Measurements from ENCODE around the gene CACNA1B.

Gene CACNA1B

GRCh38 chr9:138011951-138012500 lies 134.4 kb downstream of the CACNA1B start:
- H3K9me3 ChIP-seq (replicated peaks; ENCODE audit: insufficient read depth, low read length), result no peaks in the 10 kb centered on the region
- H3K9ac ChIP-seq (ENCODE audit: low read length), result no peak overlapping the region
- peaks cover 90% of the 10 kb centered on the region for H3K27me3 ChIP-seq (replicated peaks; ENCODE audit: insufficient read depth, low read length)
- no peak overlapping the region for H2AFZ ChIP-seq (ENCODE audit: low read length)
- no peaks in the 10 kb centered on the region for H3K79me2 ChIP-seq (ENCODE audit: low read length)
- H3F3A ChIP-seq (ENCODE audit: insufficient read depth, low read length), result no peaks in the 10 kb centered on the region
- no peak overlapping the region for H3K4me2 ChIP-seq (ENCODE audit: low read depth, low read length)
- no peaks in the 10 kb centered on the region for H4K20me1 ChIP-seq (ENCODE audit: insufficient read depth, low read length)
- H3K36me3 ChIP-seq (replicated peaks; ENCODE audit: insufficient read depth, low read length), result no peaks in the 10 kb centered on the region
- no peak for DNase-seq
- H3K9me2 ChIP-seq (replicated peaks; ENCODE audit: insufficient read depth, low read length), result no peaks in the 10 kb centered on the region
- no peaks in the 10 kb centered on the region for H3K4me1 ChIP-seq (ENCODE audit: low read length)
- H3K27ac ChIP-seq (ENCODE audit: low read length), result no peak overlapping the region
- no peak overlapping the region for H3K4me3 ChIP-seq (ENCODE audit: low read length)
- no peak for TF ChIP-seq EZH2phosphoT487 (IDR thresholded peaks at IDR 0.05; ENCODE audit: low read length)
- no peak for TF ChIP-seq EZH2 (optimal IDR thresholded peaks at IDR 0.05; ENCODE audit: low read depth, low read length)
- TF ChIP-seq CTCF (IDR thresholded peaks at IDR 0.05; ENCODE audit: low read length), result no peak

- H3K36me3 ChIP-seq (replicated peaks; ENCODE audit: insufficient read depth, low read length), result no peaks in the 10 kb centered on the region
- no peak overlapping the region for H3K4me2 ChIP-seq (ENCODE audit: low read depth, low read length)
- DNase-seq, result no peak
- H3K27ac ChIP-seq (ENCODE audit: low read length), result no peak overlapping the region
- no peaks in the 10 kb centered on the region for H3K4me1 ChIP-seq (ENCODE audit: low read length)
- H3F3A ChIP-seq (ENCODE audit: insufficient read depth, low read length), result no peaks in the 10 kb centered on the region
- no peak overlapping the region for H2AFZ ChIP-seq (ENCODE audit: low read length)
- H3K9me3 ChIP-seq (replicated peaks; ENCODE audit: insufficient read depth, low read length), result no peaks in the 10 kb centered on the region
- no peaks in the 10 kb centered on the region for H3K9me2 ChIP-seq (replicated peaks; ENCODE audit: insufficient read depth, low read length)
- H4K20me1 ChIP-seq (ENCODE audit: insufficient read depth, low read length), result no peaks in the 10 kb centered on the region
- H3K79me2 ChIP-seq (ENCODE audit: low read length), result no peaks in the 10 kb centered on the region
- H3K9ac ChIP-seq (ENCODE audit: low read length), result no peak overlapping the region
- no peak for TF ChIP-seq EZH2phosphoT487 (IDR thresholded peaks at IDR 0.05; ENCODE audit: low read length)
- TF ChIP-seq CTCF (IDR thresholded peaks at IDR 0.05; ENCODE audit: low read length), result no peak
- TF ChIP-seq EZH2 (optimal IDR thresholded peaks at IDR 0.05; ENCODE audit: low read depth, low read length), result no peak
- no peak overlapping the region for H3K4me3 ChIP-seq (ENCODE audit: low read length)
- H3K27me3 ChIP-seq (replicated peaks; ENCODE audit: insufficient read depth, low read length), result peaks cover 81% of the 10 kb centered on the region
Measured at GRCh38 chr9:138013273-138013672, 135.7 kb downstream of the CACNA1B start.

- Histone ChIP-seq H3K9ac (ENCODE audit: low read length) (no peak overlapping the region), H3F3A (ENCODE audit: insufficient read depth, low read length) (no peaks in the 10 kb centered on the region), H3K4me3 (ENCODE audit: low read length) (no peak overlapping the region), H3K36me3 (replicated peaks; ENCODE audit: insufficient read depth, low read length) (no peaks in the 10 kb centered on the region), H3K79me2 (ENCODE audit: low read length) (no peaks in the 10 kb centered on the region), H4K20me1 (ENCODE audit: insufficient read depth, low read length) (no peaks in the 10 kb centered on the region), H3K27ac (ENCODE audit: low read length) (no peak overlapping the region), H3K27me3 (replicated peaks; ENCODE audit: insufficient read depth, low read length) (peaks cover 73% of the 10 kb centered on the region), H2AFZ (ENCODE audit: low read length) (no peak overlapping the region), H3K9me3 (replicated peaks; ENCODE audit: insufficient read depth, low read length) (no peaks in the 10 kb centered on the region), H3K4me2 (ENCODE audit: low read depth, low read length) (no peak overlapping the region), H3K9me2 (replicated peaks; ENCODE audit: insufficient read depth, low read length) (no peaks in the 10 kb centered on the region), H3K4me1 (ENCODE audit: low read length) (no peaks in the 10 kb centered on the region)
- TF ChIP-seq EZH2phosphoT487 (IDR thresholded peaks at IDR 0.05; ENCODE audit: low read length) (no peak), EZH2 (optimal IDR thresholded peaks at IDR 0.05; ENCODE audit: low read depth, low read length) (no peak), CTCF (IDR thresholded peaks at IDR 0.05; ENCODE audit: low read length) (no peak)
- DNase-seq, result no peak
Measured at GRCh38 chr9:138013836-138014562, 136.4 kb downstream of the CACNA1B start.
